NK-92 treated with Interleukin-12 subunit alpha and Interleukin-12 subunit beta, amount 100 ng/mL, for 24 hours (cell line): ENCODE results near the gene CYB5R3.
"Not testable (repeated sequence)": the region's sequence is repeated elsewhere in the genome, so short reads cannot be mapped to it uniquely, and the experiment has no call there.

ENCODE experiments used
- DNase-seq: peaks from one replicate; lab custom pipeline; 2025; lab: John Stamatoyannopoulos, UW

The CYB5R3 gene

GRCh38 chr22:42678894-42679293 lies 29.7 kb upstream of the CYB5R3 start:
- DNase-seq: no peak

GRCh38 chr22:42677936-42678335 lies 28.7 kb upstream of the CYB5R3 start:
- not testable (repeated sequence) for DNase-seq

GRCh38 chr22:42676059-42676607 lies 26.9 kb upstream of the CYB5R3 start:
- no peak for DNase-seq

GRCh38 chr22:42673898-42674401 lies 24.8 kb upstream of the CYB5R3 start:
- no peak for DNase-seq

DNA sequence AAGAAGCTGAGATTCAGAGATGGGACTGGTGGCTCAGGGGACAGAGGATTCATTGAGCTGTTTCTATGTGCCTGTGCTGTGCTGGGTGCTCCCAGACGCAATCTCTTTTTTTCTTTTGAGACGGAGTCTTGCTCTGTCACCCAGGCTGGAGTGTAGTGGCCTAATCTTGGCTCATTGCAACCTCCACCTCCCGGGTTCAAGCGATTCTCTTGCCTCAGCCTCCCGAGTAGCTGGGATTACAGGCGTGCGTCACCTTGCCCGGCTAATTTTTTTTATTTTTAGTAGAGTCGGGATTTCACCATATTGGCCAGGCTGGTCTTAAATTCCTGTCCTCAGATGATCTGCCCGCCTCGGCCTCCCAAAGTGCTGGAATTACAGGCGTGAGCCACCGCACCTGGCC lies 23.9 kb upstream of the CYB5R3 start:
- not testable (repeated sequence) for DNase-seq

DNA sequence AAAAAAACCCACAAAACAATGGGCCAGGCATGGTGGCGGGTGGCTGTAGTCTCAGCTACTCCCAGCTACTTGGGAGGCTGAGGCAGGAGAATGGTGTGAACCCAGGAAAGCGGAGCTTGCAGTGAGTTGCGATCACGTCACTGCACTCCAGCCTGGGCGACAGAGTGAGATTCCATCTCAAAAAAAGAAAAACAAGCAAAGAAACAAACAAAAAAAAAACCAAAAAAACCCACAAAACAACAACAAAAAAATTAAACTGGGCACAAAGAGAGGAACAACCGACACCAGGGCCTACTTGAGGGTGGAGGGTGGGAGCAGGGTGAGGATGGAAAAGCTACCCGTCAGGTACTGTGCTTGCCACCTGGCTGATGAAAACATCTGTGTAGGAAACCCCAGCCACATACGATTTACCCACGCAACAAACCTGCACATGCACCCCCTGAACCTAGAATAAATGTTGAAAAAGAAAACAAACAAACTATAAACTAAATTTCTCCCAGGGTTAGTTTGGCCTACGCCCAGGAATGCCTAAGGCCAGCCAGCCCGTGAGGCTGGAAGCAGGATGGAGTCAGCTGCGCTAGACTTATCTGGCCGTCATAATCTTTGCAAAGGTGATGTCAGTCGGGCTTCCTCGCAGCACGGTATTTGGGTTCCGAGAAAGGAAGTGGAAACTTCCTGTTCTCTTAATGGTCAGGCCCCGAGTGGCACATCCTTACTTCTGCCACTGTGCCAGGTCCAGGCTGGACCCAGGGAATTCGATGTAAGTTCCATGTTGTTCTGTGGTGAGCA lies 21.9 kb upstream of the CYB5R3 start:
- no peak for DNase-seq

DNA sequence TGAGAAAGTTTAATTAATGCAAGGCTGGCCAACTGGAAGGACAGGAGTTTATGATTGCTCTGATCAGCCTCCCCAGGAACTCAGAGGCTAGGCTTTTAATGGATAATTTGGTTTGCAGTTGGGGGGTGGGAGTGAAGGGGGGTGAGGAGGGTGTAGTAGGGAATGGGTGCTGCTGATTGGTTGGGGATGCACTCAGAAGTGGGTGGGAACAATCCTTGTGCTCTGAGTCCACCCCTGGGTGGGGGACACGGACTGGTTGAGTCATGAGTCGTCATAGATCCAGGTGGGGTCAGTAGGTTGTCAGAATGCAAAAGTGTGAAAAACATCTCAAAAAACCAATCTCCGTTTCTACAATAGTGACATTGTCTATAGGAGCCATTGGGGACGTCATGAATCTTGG lies 20.9 kb upstream of the CYB5R3 start:
- DNase-seq: no peak

GRCh38 chr22:42666393-42666792 lies 17.2 kb upstream of the CYB5R3 start:
- DNase-seq: not testable (repeated sequence)

DNA sequence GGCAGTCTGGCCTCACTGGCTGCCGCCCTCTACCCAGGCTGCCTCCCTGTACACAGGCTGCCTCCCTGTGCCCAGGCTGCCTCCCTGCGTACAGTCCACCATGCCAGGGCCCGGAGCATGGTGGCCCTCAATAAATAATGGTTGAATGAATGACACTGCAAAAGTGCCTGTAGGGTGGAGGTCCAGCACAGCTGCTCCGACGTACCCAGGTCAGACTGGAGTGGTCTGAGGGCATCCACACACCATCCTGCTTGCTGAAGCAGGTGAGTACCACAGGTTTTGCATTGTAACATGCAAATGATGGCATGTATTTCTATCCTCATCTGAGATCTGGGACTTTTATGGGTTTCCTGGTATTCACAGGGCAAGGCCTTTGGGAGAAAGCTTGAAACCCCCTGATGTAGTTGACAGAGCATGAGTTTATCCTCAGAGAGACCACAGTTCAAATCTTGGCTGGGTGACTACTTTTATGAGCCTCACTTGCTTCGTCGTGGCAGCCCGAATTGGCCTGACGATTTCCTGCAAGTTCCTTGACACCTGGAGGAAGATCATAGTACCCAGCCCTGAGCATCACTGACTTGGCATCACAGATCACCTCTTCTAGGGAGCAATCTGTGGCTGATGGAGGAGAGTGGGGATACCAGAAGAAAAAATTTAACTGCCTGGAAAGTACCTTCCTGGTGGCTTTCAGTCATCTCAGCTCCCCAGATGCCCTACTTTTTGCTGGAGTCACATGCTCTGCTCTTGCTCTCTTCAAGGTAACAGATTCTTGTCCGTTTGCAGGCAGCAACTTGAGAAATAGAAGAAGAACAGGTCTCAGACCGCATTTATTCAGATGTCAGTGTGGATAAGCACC lies 16.0 kb upstream of the CYB5R3 start:
- no peak for DNase-seq

DNA sequence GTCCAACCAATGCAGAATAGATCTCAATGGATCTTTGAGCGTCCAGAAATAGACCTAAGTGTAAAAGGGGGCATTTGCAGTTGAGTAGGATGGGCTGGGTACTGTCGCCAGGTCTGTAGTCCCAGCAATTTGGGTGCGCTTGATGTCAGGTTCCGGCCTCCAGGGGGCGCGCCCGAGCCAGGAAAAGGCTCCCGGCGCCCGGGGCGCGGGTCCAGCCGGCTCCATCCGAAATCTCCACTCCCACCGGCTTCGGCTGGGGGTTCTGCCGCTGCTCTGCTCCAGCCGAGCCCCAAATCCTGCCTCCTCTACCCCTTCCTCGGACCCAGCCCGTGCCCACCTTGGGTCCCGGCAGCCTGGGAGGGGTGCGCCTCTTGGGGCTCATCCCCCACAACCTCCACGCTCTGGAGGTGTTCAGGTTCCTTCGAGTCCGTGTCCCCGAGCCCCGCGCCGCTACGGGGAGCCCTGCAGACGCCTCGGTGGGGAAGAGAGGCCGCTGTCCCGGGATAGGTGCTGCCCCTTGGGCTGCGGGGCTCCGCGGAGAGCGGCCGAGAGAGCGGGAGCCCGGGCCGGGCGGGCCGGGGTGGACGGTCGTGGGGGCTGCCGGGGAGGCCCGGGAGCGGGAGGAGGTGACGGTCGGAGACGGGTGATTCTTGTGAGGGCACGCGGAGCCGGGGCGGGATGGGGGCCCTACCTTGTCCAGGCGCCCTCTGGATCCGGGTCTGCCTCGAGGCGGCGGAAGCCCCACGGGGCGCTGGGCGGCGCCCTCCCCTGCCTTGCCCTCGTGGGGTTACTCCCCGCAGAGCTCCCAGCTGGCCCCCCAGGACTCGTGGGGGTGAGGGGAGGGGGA lies 13.0 kb upstream of the CYB5R3 start:
- DNase-seq: peak; percentile 3

DNA sequence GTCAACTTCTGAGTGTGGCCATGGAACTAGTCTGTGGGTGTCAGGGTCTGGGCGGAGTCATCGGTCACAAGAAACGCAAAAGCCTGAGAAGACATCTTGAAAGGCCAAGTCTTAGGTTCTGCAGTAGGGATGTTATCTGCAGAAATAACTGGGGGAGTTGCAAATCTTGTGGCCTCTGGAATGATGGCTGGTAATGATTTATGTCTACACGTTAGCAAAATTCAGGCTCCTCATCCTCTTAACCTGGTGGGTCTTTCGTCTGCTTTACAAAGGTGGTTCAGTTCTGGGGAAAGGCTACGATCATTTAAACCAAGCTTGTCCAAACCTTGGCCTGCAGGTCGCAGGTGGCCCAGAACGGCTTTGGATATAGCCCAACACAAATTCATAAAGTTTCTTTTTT lies 7.4 kb upstream of the CYB5R3 start:
- DNase-seq: no peak

- DNase-seq: no peak
Measured at GRCh38 chr22:42655693-42656092, 6.5 kb upstream of the CYB5R3 start.

DNA sequence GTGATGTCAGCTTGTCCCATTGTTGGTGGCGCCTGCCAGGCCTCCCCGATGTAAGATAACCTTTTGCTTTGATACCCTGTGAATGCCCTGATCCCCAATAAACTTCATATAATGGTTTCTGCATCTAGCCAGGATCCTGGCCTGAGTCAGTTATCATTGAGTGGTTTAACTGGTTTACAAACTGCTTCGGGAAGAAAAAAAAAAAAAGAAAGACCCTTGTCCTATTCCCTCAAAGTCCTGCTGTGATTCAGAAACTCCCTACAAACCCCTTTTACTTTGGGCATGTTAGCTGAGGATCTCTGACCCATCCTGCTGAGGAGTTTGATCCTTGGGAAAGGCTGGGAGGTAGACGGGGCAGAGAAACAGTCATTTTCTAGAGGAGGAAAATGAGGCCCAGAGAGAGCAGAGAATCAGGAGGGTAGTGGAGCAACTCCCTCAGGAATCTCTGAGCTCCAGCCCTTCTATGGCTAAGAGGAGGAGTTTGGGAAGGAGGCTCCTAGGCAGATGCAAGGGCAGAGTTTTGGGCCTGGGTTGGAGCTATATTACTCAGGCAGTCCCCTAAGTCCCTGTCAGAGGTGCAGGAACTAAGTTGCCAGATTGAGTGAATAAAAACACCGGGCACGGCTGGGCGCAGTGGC lies 5.4 kb upstream of the CYB5R3 start:
- DNase-seq: no peak

DNA sequence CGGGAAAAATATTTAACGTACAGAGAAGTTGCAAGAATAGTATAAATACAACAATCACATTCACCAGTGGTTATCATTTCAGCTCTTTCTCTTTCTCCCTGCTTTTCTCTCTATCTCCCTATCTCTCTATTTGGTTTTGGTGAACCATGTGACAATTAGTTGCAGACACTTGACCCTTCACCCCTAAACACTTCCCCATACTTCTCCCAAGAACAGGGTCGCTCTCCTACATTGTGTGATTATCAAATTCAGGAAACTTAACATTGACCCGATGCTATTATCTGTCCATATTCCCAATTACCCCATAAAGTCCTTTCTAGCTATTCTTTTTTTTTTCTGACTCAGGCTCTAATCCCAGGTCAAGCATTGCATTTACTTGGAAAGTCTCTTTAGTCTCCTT lies 4.8 kb upstream of the CYB5R3 start:
- no peak for DNase-seq

DNA sequence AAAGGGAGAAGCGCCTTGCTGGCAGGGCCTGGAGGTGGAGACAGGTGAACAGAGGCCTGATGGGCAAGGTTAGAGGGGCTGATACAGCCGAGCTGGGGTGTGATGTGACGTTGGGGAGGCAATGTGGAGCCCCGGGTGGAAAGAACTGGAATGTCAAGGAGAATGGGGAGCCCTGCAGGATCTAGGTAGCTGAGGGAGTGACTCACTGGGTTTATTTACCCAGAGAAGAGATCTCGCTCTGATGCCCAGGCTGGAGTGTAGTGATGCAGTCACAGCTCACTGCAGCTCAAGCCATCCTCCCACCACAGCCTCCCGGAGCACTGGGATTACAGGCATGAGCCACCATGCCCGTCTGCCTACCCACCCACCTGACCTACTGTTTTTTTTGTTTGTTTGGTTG lies 1.9 kb upstream of the CYB5R3 start:
- no peak for DNase-seq

DNA sequence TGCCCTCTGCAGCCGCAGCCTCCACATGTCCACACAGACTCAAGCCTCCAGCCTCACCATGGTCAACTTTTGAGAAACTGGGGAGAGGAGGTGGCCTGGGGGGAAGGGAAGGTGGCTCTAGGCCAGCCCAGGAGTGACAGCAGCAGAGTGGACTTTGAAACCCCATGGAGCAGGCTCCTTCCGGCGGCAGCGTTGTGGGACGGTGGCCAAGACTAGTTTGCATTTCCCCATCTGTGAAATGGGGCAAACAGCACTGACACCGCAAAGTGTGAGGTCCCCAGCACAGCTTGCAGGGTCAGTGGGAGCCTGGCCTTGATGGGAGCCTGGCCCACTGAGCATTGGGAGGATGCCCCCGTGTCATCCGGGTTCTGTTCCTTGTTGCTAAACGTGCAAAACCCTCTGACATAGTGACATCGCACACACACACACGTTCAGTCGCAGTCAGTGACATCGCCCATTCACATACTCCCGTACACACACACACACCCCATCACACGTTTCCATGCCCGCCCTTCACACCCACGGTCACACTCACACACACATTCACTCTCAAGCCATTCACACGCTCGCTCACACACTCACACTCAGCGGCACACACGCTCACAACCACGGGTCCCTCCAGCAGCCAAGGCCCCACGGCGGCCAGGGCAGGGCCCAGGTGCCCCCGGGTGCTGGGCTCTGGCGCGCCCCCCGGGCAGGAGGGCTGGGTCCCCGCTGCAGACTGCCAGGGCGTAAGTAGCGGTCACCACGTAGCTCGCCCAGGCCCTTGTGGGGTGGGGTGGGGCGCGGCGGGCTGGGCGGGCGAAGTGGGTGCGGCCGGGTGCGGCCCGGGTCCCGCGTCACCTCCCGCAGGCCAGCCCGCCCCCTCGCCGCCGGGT lies 585 bp downstream of the CYB5R3 start:
- peak; percentile 19 for DNase-seq

- no peak for DNase-seq
Measured at GRCh38 chr22:42648017-42648367, 1.2 kb downstream of the CYB5R3 start.

- no peak for DNase-seq
Measured at GRCh38 chr22:42646569-42647525, 2.3 kb downstream of the CYB5R3 start.

DNA sequence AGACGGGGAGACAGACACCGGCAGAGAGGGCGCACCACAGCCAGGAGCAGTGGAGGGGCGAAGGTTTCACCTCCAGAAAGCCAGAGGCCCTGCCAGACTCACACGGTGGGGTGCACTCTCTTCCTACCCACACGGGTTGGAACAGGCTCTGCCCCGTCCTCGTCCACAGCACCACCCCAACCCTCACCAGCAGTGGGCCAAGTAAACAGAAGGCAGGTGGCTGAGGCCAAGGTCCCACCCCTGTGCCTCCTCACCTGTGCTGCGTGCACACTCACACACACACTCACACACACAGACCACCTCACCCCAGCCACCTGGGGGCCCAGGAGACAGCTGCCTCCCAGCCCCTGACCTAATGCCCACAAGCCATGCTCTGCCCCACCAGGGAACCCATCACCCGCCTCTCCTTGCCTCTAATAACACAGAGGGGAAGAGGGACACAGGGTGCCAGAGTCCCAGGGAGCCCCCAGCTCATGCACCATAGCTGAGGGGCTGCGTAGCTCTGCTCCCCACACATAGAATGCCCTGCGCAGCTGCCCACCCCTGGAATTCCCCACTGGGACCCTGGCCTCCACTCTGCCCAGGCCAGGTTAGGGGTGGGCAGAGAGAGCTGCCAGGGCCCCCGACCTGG lies 3.1 kb downstream of the CYB5R3 start:
- DNase-seq: no peak
